ENCODE data around the gene SGMS1.

DNA sequence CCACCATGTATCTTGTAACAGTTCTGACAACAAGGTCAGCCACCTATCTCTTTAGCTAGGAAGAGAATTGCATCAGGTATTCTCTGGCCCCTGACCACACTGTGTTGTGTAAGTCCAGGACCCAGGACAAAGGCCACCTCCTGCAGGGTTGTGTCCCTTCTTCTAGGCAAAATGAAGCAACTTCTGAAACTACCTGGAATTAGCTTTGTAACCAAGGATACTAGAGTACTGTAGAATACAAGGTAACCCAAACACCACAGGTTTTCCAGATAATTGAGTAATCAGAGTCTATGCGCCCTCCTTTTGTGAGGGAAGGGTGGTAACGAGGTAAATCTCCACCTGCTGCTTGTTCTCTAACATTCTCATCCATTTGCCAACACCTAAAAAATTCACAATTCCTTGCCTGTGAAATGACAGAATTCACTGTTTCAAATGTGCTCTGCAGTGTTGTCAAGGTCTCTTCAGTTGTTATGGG is 51.7 kb downstream of the SGMS1 start:
- no peak for TF ChIP-seq POLR2A (IDR thresholded peaks at IDR 0.05)
- TF ChIP-seq, protein P1, sequence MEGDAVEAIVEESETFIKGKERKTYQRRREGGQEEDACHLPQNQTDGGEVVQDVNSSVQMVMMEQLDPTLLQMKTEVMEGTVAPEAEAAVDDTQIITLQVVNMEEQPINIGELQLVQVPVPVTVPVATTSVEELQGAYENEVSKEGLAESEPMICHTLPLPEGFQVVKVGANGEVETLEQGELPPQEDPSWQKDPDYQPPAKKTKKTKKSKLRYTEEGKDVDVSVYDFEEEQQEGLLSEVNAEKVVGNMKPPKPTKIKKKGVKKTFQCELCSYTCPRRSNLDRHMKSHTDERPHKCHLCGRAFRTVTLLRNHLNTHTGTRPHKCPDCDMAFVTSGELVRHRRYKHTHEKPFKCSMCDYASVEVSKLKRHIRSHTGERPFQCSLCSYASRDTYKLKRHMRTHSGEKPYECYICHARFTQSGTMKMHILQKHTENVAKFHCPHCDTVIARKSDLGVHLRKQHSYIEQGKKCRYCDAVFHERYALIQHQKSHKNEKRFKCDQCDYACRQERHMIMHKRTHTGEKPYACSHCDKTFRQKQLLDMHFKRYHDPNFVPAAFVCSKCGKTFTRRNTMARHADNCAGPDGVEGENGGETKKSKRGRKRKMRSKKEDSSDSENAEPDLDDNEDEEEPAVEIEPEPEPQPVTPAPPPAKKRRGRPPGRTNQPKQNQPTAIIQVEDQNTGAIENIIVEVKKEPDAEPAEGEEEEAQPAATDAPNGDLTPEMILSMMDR (IDR thresholded peaks at IDR 0.05): no peak

Data from heart left ventricle (tissue), 13 donors.